GF-D8 (cell line): ENCODE data around the gene BRF1.

Experiments
- DNase-seq: peaks from one replicate; lab custom pipeline; 2025; lab: John Stamatoyannopoulos, UW

The BRF1 gene

GRCh38 chr14:105211086-105211757 lies 89.6 kb downstream of the BRF1 start:
- DNase-seq = no peak

DNA sequence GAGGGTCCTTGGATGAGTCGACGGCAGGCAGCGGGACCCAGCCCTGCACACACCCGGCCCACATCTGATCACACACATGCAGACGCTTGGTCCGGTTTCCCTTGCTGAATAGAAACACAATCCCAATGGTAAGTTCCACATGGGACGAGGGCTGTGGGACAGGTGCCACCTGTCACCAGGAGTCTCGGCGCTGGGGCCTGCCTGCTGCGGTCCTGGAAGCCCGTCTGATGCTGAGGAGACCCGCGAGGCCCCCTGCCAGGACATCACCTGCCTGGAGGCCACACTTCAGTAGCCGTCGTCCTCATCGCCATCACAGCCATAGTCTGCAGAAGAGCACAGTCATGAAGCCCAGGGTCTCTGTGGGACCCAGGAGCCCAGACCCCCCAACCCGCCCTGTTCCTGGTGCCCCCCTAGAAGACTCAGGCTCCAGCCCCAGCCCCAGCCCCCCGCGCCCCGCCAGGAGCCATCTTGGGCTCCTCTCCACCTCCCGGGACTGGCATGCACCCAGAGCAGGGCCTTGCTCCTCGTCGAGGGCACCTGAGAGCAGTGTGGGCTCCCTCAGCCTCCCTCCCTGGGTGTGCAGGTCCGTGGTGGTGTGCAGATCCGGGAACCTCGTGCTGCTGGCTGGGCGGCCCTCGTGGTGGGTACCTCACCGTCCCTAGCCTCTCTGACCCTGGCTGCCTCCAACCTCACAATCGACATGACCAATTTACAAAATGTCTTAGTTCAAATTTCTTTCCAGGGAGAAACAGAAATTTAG lies 90.4 kb downstream of the BRF1 start:
- no peak for DNase-seq

DNA sequence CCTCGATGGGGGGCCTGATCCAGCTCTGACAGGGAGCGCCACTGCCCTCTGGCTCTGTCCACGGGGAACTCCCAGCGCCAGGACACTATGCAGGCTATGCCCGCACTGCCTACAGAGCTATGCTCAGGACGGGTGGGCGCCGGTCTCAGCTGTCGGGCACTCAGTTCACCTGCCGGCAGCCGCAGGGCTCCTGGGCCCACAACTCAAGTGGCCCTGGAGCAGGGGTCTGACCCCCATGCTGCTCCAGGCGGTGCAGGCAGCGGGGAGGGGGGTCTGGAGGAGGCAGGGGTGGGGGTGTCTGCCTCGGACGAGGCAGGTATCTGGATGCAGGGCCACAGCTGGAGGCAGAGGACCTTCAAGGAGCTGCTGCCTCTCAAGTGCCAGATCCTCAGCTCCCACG lies 91.2 kb downstream of the BRF1 start:
- DNase-seq = no peak

DNA sequence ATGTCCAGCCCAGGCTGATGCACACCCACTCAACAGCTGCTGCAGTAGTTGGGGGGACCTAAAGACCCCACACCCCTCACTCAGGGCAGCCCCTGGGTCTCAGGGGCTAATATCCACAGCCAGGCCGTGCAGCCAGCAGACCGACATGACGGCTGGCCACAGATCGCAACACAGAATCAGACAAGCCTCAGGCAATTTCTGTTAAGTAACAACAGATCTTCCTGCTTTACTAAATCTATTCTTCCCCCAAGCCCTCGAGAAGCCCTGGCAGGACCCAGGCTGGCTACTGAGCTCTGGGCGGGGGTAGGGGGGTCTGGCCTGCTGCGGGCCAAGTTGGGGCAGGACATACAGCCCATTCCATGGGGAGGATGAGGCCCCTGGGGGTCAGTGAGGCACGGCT lies 91.7 kb downstream of the BRF1 start:
- no peak for DNase-seq

DNA sequence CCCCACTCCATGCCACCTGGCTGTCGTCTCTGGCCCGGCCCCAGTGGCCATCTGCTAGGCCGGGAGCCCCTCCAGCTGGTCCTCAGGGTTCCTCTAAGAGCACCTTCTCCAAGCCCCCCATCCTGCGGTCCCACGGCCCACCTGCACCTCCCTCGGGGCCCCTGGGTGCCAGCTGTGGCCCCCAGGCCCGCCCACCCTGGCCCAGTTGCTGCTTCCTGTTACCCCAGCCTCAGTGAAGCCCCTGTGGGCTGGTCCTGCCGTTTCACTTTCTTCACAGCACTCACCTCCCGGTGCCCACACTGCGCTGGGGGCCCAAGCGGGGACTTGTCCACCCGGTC lies 92.1 kb downstream of the BRF1 start:
- DNase-seq = no peak

DNA sequence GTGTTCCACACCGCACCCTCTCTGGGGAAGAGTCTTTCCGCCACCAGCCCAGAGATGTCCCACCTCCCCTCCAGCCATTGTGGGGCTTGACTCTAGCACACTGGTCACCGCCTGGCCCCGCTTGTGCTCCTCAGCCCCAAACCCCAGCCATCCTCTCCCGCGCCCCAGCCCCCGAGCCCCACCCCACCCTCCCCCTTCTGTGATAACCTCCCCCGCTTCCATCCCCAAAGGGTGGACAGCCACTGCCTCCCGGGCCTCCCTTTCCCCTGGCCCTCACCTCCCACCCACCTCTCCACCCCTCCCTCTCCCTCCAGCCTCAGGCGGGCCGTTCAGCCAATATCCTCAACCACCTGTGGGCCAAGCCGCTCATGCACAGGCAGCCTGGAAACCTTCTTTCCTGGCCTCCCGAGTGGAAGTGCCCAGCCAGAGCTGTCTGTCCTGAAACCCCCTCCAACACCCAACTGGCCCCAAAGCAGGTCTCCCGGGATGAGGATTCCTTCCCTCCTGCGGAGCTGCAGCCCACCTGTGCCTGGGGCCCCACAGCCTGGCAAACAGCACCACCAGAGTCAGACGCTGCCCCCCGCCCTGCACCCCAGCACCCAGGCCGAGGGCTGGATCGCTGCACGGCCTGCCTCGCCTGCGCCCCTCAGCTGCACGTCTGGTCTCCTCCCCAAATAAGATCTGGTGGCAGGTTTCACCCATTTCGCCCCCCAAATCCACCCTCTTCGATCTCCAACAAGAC lies 92.6 kb downstream of the BRF1 start:
- DNase-seq = no peak

DNA sequence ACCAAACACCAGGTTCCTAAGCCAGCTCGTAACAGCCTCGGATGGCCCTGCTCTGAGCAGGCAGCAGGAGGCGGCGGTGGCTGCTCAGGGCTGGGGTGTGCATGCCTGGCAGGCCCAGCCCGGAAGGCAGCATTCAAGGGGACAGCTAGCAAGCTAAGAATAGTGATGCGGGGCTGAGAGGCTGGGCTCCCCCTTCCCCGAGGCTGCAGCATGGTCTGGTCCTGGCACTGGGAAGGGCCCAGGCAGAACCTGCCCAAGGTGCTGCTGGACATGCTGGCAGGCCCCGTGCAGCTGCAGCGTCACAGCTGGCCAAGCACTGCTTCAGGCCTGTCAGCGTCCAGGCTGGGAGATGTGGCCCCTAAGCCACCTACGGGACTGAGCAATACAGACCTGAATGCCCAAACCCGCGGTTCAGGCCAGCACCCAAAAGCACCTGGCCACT lies 93.3 kb downstream of the BRF1 start:
- no peak for DNase-seq

GRCh38 chr14:105206873-105207272 lies 93.9 kb downstream of the BRF1 start:
- no peak for DNase-seq

- no peak for DNase-seq
Measured at GRCh38 chr14:105205673-105206208, 95.1 kb downstream of the BRF1 start.

GRCh38 chr14:105204931-105205672 lies 95.7 kb downstream of the BRF1 start:
- no peak for DNase-seq

- no peak for DNase-seq
Measured at GRCh38 chr14:105204206-105204930, 96.4 kb downstream of the BRF1 start.

GRCh38 chr14:105203701-105204100 lies 97.1 kb downstream of the BRF1 start:
- DNase-seq = no peak

DNA sequence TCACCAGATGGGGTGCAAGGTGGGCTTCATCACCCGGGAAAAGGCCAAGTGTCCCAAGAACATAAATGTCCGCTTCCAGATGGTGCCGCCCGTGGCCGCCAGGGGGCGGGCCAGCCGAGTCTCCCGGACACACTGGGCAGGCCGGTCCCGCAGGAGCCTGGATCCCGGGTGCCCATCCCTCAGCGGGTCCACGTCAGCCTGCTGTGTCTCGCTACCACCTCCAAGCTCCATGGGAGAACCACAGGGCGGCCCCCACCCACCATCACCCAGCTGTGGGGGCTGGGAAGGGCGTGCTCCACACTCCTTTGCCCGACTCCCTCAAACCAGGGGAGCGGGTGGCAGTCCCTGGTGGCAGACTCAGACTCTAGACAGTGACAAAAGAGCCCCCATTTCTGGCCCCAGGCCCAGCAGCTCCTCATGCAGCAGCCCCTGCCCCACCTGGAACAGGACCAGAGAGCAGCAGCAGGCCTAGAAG lies 97.7 kb downstream of the BRF1 start:
- no peak for DNase-seq

- peak; percentile 61 for DNase-seq
Measured at GRCh38 chr14:105201925-105202513, 98.8 kb downstream of the BRF1 start.

- no peak for DNase-seq
Measured at GRCh38 chr14:105201156-105201924, 99.5 kb downstream of the BRF1 start.

DNA sequence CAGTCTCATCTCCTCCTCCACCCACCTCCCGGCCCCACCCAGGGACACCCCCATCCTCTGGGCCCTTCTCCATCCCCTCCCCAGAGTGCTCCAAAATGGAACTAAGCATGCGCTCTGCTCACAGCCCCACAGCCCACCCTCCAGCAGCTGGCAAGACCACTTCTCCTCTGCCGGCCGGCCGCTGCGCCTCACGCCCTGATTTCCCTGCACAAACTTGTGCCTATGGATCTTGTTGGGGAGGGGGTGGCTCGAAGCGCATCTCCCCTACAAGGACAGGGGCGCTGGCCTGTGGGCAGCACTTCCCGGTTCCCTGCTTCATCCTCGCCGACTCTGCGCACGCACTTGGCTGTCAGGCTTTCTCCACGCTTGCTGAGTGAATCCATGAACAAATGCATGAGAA lies 100.2 kb downstream of the BRF1 start:
- no peak for DNase-seq

DNA sequence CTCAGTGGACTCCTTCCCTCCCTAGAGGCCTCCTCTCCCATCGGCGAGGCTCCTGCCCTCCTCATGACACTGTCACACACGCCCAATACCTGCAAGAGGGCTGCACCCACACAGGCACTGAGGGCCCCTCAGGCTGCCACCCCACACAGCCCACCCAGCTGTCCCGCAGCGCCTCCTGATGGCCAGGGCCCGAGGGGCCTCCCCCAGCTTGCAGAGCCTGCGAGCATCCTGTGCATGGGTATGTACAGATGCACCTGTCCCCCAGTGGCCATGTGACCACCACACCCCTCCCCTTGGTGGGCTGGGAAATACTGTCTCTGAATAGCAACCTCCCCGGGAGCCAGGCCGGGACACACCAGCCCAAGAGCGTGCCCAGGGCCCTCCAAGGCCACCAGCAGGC lies 100.7 kb downstream of the BRF1 start:
- no peak for DNase-seq

DNA sequence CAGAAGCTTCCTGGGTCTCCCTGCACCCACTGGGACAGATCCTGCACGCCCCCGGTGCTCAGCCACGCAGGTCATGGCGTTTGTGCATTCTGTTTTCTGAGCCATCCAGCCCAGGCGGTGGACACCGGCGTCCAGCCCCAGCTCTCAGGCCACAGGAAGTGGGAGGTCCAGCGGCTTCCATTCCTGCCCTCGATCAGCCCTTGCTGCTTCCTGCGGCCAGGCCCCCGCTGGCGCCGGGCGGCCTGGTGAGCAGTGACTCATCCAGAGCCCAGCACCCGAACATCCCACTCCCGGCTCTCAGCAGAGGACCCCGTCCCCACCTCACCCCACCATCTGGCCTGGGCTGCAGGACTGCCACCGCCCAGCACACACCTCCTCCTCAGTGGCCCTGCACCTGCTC lies 101.7 kb downstream of the BRF1 start:
- no peak for DNase-seq

DNA sequence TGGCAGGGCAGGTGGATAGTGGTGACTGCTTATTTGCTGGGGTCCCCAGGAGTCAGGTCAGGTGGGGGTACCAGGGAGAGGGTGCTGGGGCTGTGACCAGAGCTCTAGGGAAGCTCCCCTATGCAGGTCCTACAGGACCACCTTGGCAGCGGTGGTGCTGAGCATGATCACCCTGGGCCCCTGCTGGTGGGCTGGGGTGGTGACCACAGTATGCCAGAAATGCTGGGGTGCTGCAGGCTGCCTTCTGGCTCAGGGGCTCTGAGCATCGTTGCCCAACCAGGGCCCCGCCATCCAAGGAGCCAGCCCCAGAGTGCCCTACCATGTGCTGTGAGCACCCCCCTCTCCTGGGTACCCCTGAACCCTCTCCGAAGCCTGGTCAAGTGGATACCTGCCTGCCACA lies 102.2 kb downstream of the BRF1 start:
- no peak for DNase-seq

DNA sequence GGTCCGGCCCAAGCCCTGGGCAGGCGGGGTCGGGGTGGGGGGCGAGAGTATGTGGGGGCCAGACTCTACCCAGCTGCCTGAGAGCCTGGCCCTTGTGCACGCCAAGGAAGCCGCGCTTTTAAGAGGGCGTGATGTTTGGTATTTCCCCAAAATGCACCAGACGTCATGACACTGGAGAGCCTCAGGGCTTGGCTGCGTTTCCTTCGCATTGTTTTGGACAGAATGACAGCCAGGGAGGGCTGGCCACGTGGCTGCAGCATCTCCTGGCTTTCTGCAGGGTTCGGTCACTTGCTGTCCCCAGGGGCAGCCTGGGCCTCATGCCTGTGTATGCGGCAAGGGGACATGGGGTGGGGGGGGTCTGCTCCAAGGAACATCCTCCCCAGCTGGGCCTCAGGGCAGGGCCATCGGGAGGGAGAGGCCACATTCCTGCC lies 103.6 kb downstream of the BRF1 start:
- DNase-seq = no peak
